ENCODE measurements around the gene UBL5.
A peak's percentile ranks its signal among the peaks of the same experiment; 100 is the strongest.
"Not testable (repeated sequence)": the region's sequence is repeated elsewhere in the genome, so short reads cannot be mapped to it uniquely, and the experiment has no call there.

UBL5 gene

DNA sequence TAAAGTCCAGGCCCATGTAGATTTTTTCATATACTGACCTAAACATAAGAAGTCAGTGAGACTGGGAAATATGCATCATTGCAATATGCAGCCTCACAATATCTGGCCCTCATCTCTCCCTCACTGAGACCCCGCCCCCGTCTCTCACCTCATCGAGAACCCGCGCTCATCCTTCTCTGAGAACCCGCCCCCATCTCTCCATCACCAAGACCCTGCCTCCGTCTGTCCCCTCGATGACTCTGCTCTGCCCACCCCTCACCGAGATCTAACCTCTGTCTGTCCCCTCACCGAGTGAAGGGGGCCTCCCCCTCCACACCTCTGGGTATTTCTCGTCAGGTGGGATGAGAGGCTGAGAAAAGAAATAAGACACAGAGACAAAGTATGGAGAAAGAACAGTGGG is 38.7 kb upstream of the UBL5 start:
- H3K4me3 ChIP-seq (ENCODE audit: low read length), result no peak overlapping the region
- no peaks in the 10 kb centered on the region for H3K79me2 ChIP-seq (ENCODE audit: control insufficient read depth, low read length)
- TF ChIP-seq, protein P1, sequence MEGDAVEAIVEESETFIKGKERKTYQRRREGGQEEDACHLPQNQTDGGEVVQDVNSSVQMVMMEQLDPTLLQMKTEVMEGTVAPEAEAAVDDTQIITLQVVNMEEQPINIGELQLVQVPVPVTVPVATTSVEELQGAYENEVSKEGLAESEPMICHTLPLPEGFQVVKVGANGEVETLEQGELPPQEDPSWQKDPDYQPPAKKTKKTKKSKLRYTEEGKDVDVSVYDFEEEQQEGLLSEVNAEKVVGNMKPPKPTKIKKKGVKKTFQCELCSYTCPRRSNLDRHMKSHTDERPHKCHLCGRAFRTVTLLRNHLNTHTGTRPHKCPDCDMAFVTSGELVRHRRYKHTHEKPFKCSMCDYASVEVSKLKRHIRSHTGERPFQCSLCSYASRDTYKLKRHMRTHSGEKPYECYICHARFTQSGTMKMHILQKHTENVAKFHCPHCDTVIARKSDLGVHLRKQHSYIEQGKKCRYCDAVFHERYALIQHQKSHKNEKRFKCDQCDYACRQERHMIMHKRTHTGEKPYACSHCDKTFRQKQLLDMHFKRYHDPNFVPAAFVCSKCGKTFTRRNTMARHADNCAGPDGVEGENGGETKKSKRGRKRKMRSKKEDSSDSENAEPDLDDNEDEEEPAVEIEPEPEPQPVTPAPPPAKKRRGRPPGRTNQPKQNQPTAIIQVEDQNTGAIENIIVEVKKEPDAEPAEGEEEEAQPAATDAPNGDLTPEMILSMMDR (IDR thresholded peaks at IDR 0.05; ENCODE audit: low read depth, low read length, poor library complexity, severe bottlenecking), result no peak
- TF ChIP-seq EZH2phosphoT487 (IDR thresholded peaks at IDR 0.05; ENCODE audit: borderline replicate concordance, low read length), result no peak
- no peak overlapping the region for H3K27ac ChIP-seq (ENCODE audit: low read depth, low read length)
- no peaks in the 10 kb centered on the region for H3K27me3 ChIP-seq (ENCODE audit: control insufficient read depth, low read length)
- H3K9me2 ChIP-seq (replicated peaks; ENCODE audit: control insufficient read depth, low read length), result no peaks in the 10 kb centered on the region
- H3K36me3 ChIP-seq (ENCODE audit: control insufficient read depth, low read length), result no peaks in the 10 kb centered on the region
- H4K20me1 ChIP-seq (ENCODE audit: control insufficient read depth, insufficient read depth, low read depth, low read length), result no peaks in the 10 kb centered on the region
- H3K4me1 ChIP-seq (ENCODE audit: control insufficient read depth, low read length), result peaks cover 24% of the 10 kb centered on the region
- H3F3A ChIP-seq (ENCODE audit: control insufficient read depth, insufficient read depth), result peaks cover 8% of the 10 kb centered on the region
- no peak overlapping the region for H3K4me2 ChIP-seq (ENCODE audit: low read length)
- H3K9me3 ChIP-seq (ENCODE audit: control insufficient read depth, insufficient read depth, low read length), result no peaks in the 10 kb centered on the region

DNA sequence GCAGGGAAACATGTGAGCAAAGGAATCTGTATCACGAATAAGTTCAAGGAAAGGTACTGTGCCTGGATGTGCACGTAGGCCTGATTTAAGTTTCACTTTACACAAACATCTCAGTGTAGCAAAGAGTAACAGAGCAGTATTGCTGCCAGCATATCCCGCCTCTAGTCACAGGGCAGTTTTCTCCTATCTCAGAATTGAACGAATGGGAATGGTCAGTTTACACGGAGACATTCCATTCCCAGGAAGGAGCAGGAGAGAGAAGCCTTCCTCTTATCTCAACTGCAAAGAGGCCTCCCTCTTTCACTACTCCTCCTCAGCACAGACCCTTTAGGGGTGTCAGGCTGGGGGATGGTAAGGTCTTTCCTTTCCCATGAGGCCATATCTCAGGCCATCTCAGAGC is 38.1 kb upstream of the UBL5 start:
- H3K4me3 ChIP-seq (ENCODE audit: low read length); H3K9me3 ChIP-seq (ENCODE audit: control insufficient read depth, insufficient read depth, low read length); H3K36me3 ChIP-seq (ENCODE audit: control insufficient read depth, low read length); H3K79me2 ChIP-seq (ENCODE audit: control insufficient read depth, low read length); H3K9me2 ChIP-seq (replicated peaks; ENCODE audit: control insufficient read depth, low read length); H3K27me3 ChIP-seq (ENCODE audit: control insufficient read depth, low read length); H3K4me2 ChIP-seq (ENCODE audit: low read length); H3F3A ChIP-seq (ENCODE audit: control insufficient read depth, insufficient read depth); H3K27ac ChIP-seq (ENCODE audit: low read depth, low read length); H4K20me1 ChIP-seq (ENCODE audit: control insufficient read depth, insufficient read depth, low read depth, low read length): not testable (repeated sequence)
- H3K4me1 ChIP-seq (ENCODE audit: control insufficient read depth, low read length), result peaks cover 23% of the 10 kb centered on the region

DNA sequence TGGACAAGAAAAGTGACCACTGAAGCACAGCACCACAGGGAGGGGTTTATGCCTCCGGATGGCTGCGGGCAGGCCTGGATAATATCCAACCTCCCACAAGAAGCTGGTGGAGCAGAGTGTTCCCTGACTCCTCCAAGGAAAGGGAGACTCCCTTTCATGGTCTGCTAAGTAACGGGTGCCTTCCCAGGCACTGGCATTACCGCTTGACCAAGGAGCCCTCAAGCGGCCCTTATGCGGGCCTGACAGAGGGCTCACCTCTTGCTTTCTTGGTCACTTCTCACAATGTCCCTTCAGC is 36.7 kb upstream of the UBL5 start:
- not testable (repeated sequence) for H3K27me3 ChIP-seq (ENCODE audit: control insufficient read depth, low read length); H3K9me3 ChIP-seq (ENCODE audit: control insufficient read depth, insufficient read depth, low read length); H3F3A ChIP-seq (ENCODE audit: control insufficient read depth, insufficient read depth); H3K36me3 ChIP-seq (ENCODE audit: control insufficient read depth, low read length); H3K9me2 ChIP-seq (replicated peaks; ENCODE audit: control insufficient read depth, low read length); H3K79me2 ChIP-seq (ENCODE audit: control insufficient read depth, low read length); H4K20me1 ChIP-seq (ENCODE audit: control insufficient read depth, insufficient read depth, low read depth, low read length); H3K27ac ChIP-seq (ENCODE audit: low read depth, low read length)
- H3K4me2 ChIP-seq (ENCODE audit: low read length), result peak overlapping the region; percentile 67
- peak overlapping the region; percentile 70 for H3K4me3 ChIP-seq (ENCODE audit: low read length)
- peaks cover 20% of the 10 kb centered on the region for H3K4me1 ChIP-seq (ENCODE audit: control insufficient read depth, low read length)

DNA sequence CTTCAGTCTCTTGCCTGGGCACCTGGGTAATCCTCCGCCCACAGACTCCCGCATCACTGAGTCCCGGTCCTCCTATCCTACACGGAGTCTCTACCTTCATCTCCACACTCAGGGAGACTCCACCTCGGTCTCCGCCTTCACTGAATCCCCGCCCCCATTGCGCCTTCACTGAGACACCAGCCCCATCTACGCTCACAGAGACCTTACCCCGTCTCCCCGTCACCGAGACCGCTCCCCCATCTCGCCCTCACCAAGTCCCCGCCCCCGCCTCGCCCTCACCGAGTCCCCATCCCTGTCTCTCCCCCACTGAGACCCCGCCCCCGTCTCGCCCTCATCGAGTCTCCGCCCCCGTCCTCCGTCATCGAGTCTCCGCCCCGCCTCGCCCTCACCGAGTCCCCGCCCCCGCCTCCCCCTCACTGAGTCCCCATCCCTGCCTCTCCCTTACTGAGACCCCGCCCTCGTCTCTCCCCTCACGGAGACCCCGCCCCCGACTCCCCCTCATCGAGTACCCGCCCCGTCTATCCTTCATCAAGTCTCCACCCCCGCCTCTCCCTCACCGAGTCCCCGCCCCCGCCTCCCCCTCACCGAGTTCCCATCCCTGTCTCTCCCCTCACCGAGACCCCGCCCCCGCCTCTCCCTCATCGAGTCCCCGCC is 36.0 kb upstream of the UBL5 start:
- peak overlapping the region; percentile 40 for H3K27ac ChIP-seq (ENCODE audit: low read depth, low read length)
- H3K9me2 ChIP-seq (replicated peaks; ENCODE audit: control insufficient read depth, low read length), result no peaks in the 10 kb centered on the region
- H3K36me3 ChIP-seq (ENCODE audit: control insufficient read depth, low read length), result no peaks in the 10 kb centered on the region
- TF ChIP-seq, protein P1 (IDR thresholded peaks at IDR 0.05; ENCODE audit: low read depth, low read length, poor library complexity, severe bottlenecking), result no peak
- no peak for TF ChIP-seq EZH2phosphoT487 (IDR thresholded peaks at IDR 0.05; ENCODE audit: borderline replicate concordance, low read length)
- H3K9me3 ChIP-seq (ENCODE audit: control insufficient read depth, insufficient read depth, low read length), result no peaks in the 10 kb centered on the region
- no peaks in the 10 kb centered on the region for H3K79me2 ChIP-seq (ENCODE audit: control insufficient read depth, low read length)
- no peaks in the 10 kb centered on the region for H4K20me1 ChIP-seq (ENCODE audit: control insufficient read depth, insufficient read depth, low read depth, low read length)
- no peaks in the 10 kb centered on the region for H3K27me3 ChIP-seq (ENCODE audit: control insufficient read depth, low read length)
- peak overlapping the region; percentile 99 for H3K4me2 ChIP-seq (ENCODE audit: low read length)
- H3F3A ChIP-seq (ENCODE audit: control insufficient read depth, insufficient read depth), result peaks cover 8% of the 10 kb centered on the region
- peak overlapping the region; percentile 96 for H3K4me3 ChIP-seq (ENCODE audit: low read length)
- peaks cover 16% of the 10 kb centered on the region for H3K4me1 ChIP-seq (ENCODE audit: control insufficient read depth, low read length)

Measured in DOHH2 (cell line).